HG03175 (cell line): ENCODE results near the gene PXMP4.

ENCODE experiments used
- ATAC-seq: cut with Tn5 transposase; IDR thresholded peaks from one replicate; pipeline ENCODE4 v1.9.1; 2021; ENCODE audit warnings: mild to moderate bottlenecking, moderate library complexity; ENCODE audit not compliant: unreplicated experiment

PXMP4 gene

DNA sequence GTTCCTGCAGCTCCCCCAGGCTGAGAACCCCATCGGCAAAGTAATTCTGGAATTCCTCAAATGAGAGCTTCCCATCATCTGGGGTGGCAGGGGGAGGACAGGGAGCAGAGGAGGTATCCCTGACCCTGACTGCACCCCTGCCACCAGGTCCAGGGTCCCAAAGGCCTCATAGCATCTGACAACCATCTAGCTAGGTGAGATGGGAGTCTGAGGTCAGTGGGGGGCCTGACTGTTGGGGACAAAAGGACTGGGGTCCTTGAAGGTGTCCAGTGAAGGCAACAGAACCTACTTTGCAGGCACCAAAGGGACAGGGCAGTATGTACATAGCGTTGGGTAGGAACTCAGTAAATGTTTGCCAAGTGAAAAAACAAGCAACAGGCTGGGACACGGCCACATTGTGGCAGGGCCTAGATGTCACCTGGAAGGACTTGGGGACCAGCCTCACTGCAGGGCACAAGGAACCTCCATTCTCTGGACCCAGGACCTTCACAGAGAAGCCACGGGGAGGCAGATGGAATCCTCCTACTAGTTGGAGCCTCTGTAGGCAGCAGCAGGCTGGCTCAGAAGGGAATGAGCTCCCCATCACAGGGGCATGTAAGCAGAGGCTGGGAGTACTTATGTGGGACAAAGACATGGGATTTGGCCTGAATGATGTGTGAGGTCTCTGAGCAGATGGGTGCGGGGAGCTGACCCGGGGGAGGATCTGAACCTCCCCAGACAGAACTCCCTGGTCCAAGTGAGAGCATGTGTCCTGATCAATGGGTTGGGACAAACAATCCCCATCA lies 49.2 kb downstream of the PXMP4 start:
- no peak for ATAC-seq

DNA sequence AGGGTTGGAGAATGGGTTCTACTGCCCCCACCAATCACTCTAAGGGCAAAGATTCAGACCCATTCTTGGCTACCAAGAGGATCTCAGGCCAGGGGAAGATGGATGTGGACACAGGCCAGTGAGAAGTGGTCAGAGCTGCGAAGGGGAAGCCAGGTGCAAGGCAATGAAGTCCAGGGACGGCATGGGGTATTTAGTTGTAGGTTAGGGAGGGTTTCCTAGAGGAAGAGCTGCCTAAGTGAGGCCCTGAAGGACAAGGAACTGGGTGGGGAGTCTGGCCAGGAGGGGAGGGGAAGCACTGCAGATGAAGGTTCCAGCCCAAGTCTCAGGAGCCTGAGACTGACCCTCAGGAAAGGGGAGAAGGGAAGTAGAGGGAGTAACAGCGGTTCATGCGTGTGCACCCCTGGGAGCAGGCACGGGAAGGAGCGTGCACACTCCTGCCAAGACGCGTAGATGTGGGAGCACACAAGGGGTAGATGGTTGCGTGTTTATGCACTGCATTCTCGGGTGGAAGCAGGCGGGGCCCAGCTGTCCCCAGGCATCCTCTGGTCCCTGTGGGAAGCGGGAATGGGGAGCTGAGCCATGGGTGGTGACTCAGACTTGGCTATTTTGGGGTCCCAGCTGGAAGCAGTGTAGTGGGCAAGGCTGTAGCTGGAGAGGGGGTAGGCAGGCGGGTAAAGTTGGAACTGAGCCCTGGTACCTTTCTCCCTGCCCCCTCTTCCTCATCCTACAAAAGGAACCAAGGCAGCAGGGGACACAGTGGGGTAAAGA lies 50.1 kb downstream of the PXMP4 start:
- no peak for ATAC-seq

DNA sequence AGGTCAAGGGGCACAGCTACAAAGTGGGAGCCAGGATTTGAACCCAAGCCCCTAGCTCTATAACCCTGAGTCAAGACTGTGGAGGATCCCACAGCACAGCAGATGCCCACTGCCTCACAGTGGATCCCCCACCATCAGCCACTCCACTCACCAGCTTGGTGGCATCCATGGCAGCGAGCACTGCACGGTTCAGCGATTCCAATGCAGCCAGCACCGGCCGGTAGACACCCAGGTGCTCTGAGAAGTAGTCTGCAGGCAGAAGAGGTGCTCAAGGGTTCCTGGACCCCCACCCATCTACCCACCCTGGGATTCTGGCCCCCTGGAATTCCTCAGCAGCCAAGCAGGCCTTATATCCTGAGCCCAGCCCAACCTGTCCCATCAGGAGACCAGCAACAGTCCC lies 50.9 kb downstream of the PXMP4 start:
- no peak for ATAC-seq

DNA sequence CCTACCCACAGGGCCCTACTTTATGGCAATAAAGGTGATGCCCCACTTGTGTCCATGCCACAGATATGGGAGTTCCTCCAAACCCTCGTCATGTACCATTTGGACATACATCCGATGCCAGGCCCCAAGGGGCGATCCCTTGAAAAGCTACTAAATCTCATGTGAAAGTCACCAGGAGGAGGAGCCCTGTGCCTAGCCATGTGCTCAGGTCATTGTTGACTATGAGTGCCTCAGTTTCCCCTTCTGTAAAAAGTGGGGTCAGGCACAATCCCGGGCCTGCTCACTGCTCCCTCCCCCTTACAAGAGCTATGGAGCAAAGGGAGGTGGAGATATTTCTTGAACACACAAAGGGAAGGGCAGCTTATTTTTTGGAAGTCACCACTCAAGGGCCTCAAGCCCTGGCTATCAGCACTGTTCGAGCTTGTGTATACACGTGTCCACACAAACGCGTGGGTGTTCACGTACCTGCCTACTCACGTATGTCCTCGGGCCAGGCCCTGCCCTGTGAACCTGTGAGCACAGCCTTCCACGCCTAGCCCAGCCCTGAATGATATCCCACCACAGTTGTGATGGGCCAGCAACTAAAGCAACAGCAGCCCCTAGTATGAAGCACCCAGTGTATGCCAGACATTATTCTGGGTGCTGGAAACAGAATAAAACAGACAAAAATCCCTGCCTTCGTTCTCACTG lies 51.5 kb downstream of the PXMP4 start:
- ATAC-seq: no peak

DNA sequence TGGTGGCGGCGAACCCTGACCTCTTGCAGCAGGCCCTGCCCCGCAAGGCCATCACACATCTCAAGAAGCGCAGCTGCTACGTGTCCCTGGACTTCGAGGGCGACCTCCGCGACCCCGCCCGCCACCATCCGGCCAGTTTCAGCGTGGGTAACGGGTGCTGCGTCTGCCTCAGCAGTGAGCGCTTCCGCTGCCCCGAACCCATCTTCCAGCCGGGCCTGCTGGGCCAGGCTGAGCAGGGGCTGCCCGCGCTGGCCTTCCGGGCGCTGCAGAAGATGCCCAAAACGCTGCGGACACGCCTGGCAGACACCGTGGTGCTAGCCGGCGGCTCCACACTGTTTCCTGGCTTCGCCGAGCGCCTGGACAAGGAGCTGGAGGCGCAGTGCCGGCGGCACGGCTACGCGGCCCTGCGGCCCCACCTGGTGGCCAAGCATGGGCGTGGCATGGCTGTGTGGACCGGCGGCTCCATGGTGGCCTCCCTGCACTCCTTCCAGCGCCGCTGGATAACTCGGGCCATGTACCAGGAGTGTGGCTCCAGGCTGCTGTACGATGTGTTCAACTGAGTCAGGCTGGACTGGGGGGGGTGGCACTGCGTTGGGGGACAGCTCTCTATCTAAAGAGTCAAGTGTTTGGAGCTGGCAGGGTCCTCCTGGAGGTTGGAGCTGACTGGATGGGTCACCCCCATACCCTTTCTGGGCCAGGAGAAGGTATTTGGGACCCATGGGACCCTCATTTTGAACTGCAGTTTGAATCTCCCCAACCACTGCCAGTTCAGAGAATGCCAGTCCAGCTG lies 52.2 kb downstream of the PXMP4 start:
- ATAC-seq: peak; percentile 28

DNA sequence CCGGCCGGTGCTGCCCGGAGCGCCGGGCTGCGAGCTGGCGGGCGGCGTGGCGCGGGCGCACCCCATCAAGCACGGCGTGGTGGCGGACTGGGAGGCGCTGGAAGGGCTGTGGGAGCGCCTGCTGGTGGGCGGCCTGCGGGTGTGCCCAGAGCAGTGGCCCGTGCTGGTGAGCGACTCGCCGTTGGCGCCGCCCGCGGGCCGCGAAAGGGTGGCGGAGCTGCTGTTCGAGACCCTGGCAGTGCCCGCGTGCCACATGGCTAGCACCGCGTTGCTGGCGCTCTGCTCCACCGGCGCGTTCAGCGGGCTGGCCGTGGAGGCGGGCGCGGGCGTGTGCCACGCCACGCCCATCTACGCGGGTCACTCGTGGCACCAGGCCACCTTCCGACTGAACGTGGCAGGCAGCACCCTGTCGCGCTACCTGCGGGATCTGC lies 52.9 kb downstream of the PXMP4 start:
- ATAC-seq: peak; percentile 21

DNA sequence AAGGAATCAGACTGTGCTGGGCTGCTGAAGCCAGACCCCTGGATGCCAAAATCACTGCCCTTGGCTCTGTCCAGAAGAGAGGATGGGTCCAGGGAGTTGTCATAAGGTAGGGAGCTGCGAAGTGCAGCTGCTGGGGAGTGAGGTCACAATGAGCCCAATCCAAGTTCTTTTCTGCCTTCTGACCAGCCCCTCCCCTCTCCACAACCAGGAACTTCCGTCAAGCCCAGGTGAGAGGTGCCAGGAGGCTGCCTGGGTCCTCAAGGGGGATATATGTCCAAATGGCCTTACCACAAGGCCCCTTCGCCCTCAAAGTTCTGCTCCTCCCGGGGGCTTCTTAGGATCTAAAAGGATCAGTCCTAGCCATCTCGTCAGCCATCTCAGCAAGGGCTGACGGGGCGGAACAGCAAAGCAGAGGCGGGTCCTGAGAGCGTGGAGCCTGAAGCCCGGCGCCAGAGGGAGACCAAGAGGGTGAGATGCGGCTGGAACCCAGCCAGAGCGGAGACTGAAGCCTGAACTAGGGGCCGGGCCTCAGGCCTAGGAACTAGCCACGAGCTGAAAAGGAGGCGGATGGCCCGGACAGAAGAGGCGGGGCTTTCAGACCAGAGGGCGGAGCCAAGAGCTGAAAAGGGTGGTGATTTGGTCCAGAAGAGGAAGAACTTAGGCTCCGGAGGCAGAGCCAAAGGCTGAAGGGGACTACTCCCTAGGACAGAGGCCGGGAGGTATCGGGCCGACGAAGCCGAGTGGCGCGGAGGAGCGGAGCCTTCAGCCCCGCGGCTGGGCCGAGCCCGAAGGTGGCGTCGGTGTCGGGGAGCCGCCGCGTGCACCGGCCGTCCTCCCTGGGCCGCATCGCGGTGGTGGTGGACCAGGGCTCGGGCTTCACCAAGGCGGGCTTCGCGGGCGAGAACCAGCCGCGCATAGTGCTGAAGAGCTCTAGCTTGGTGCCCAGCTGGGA lies 53.5 kb downstream of the PXMP4 start, which contains the start of gene ACTL10:
Gene ACTL10 (plus strand): TSS at position 651 of the 952 bp plus-strand sequence. CDS start 555 bp downstream, outside the sequence.
- peak; percentile 79 for ATAC-seq

DNA sequence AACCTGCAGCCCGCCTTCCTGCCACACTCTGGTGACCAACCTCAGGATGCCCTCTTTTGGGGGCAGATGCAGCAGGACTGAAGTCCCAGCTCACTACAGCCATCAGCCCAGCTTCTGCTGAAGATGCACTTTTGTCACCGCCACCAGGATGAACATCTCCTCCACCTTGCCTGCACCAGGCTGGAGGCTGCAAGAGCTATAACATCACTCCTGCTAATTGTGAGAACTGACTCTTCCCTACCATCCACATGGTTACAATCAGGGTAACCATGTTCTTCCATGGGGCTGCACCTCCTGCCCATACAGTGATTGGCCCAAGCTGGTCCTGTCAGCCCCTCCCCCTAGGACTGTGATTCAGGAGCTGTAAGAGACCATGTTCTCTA lies 55.4 kb downstream of the PXMP4 start:
- ATAC-seq: no peak

DNA sequence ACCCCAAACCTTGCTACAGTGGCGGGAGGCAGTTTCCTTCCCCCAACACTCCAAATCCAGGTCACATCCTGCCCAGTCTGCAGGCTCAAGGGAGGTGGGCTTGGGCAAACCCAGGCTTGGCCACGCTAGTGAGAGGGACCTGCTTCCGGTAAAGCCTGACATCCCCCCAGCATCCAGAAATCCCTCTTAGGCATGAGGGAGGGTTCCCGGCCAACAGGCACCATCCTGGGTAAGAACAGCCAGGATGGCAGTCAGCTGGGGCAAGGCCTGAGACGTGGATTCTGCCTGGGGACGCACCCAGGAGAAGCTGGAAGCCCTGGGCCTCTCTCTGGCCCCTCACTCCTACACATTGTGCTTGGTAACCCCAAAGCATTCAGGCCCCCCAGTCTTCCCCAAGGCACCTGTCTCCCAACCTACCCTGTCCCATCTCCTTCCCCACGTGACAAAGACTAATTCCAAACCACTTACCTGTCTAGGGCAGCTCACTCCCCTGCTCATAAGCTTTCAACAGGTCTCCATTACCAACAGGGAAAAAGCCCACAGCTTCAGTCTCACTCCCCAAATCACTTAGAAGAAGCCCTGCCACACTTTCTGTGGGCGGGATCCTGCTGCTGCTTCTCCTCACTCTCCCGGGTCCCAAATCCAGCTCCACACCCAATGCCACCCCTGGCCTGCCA lies 55.9 kb downstream of the PXMP4 start:
- no peak for ATAC-seq

DNA sequence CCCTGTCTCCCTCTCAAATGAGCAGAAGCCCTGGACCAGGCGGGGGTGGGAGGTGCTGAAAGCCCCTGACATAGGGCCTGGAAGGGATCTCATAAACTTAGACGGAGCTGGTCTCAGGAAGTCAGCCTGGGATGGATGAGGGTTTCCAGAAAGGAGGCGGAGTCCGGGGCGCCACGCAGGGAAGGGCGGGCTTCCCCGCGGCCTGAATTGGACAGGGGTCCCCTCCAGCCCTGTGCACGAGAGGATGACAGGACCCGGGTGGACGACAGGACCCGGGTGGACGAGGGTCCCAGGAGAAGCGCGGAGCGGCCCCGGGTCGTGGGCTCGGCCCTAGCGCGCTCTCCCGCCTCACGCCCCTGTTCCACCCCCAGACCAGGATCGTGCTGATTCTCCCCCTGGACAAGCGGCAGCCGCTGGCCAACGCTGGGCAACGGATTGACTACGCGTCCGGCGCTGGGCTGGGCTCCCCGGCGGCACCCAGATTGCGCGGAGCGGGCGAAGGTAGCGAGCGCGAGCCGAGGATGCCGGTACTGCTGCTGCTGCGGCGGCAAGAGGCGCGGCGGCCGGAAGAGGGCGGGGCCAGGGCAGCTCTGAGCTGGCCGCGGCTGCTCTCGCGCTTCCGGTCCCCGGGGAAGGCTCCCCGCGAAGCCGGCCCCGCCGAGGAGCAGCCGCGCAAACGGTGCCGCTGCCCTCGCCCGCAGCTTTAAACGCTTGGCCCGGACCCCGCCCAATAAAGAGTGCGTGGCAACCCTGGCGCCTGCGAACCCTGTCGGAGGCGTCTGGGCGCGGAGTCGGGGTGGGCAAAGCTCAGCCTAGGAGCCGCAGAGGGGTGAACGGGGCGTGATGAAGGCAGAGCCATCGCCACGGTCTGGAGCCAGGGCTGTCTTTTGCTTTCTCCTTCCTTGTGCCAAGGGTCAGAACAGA lies 56.7 kb downstream of the PXMP4 start:
- peak; percentile 34 for ATAC-seq

DNA sequence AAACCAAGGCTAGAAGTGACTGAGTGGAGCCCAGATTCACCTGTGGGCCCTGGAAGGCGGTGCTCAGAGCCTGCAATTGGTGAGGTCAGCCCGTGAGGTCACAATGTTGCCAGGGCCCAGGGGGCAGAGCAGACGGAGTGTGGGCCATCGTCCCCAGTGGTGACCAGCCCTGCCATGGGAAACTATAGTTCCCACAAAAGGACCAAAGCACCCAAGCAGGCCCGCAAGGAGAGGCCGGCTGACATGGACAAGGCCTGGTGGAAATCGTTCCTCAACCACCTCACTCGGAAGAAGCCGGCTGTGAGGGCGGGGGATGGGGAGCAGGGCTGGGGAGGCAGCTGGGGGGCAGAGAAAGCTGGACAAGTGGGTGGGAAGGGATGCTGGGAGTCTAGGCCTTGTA lies 57.9 kb downstream of the PXMP4 start, which contains the start of gene C20orf144:
Gene C20orf144 (plus strand): TSS at position 156 of the 400 bp plus-strand sequence. CDS start 19 bp downstream, at position 175.
- ATAC-seq: no peak

DNA sequence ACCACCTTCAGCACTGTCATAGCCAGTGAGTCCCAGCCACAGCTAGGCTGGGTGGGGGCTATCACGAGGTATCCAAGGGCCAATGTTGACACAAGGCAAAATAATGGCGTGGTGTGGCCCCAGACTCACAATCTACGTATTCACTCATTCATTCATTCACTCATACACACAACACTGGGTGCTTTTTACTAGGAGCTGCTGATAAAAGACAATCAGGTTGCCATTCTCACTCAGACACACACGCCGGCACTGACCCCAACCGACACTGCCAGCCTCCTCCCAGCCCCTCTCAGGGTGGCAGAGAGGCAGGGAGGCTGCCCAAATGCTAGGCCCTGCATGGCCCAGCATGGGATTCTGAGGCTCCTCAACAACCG lies 59.4 kb downstream of the PXMP4 start:
- no peak for ATAC-seq

DNA sequence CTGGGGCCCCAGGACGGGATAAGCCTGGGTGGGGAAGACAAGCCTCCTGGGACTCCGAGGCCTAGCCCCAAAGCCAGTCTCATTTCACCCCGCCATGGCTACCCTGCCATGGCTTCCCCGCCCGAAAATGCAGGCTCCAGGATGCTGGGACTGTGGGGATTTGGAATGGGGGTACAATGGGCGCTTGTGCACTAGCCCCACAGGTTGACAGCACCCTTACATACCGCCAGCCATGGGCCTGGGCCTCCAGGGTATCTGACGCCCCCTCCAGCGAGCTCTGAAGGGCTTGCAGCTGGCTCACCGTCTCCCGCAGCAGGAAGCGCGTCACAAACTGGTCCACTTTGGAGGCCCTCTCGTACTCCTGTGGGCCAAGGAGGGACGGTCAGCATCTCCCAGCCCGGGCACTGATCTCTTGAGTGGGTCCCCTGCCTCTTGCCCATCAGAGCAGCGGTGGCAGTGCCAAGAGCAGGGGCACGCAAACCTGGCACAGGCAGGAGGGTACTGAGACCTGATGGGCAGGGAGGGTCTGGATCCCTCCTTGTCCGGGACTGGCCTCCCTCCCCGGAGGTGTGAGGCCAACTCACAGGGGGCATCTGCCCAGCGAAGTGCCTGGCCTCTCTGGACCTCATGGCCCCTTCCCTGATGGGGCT lies 60.0 kb downstream of the PXMP4 start:
- no peak for ATAC-seq

DNA sequence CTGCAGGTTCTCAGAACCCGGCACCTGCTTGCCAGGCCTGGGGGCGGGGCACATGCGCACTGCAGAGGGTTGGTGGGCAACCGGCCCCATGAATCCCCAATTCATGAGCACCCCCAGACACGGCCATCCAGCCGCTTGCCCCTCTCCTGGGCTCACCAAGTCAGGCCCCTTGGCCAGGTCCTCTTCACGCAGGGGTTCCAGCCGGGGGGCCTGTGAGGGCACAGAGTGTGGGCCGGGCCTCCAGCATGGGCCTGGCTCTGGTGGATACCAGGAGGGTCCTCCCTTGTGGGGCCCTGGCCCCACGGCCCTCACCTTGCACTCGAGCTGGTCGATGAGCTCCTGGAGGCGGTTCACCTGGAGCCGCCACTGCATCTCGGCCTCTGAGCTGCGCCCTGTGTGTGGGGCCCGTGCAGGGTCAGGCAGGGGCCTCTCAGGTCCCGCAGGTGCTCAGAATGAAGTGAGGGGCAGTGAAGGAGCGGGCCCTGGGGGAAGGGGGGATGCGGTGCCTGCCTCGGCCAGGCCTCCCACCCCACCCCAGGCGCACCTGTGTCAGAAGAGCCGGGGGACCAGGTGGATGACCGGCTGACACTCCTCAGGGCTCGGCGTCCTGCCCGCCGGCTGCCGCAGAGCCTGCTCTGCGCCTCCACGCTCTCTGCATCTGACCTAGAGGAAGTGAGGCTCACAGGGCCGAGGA lies 60.6 kb downstream of the PXMP4 start:
- ATAC-seq: no peak

DNA sequence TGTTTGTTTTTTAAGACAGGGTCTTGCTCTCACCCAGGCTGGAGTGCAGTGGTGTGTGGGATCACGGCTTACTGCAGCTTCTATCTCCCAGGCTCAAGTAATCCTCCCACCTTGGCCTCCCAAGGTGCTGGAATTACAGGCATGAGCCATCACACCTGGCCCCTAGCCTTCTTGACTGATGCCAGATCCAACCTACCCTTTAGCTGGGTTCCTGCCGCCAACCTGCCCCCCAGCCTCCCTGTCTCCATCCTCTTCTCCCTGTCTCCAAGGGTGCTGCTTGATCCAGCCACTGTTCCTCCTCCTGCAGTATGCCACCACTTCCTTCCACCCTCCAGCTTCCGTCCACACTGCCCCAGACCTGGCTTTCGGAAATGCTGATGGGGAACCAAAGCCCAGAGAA lies 61.2 kb downstream of the PXMP4 start:
- no peak for ATAC-seq

DNA sequence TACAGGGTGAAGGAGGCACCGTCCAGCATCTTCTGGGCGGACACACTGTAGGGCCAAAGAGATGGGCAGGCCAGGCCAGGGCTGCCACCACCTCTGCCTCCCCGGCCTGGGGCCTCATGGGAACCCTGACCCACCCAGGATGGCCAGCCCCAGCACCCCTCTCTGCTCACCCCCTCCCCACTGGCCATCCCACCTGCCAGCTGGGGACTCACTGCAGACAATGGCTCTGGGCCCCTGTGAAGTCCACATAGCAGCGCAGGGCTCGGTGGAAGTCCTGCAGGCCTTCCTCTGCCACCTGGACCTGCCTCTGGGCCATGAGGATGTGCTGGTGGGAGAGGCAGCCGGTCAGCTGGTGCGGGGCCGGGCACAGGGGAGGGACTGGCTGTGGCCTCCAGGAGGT lies 61.6 kb downstream of the PXMP4 start:
- ATAC-seq: no peak

DNA sequence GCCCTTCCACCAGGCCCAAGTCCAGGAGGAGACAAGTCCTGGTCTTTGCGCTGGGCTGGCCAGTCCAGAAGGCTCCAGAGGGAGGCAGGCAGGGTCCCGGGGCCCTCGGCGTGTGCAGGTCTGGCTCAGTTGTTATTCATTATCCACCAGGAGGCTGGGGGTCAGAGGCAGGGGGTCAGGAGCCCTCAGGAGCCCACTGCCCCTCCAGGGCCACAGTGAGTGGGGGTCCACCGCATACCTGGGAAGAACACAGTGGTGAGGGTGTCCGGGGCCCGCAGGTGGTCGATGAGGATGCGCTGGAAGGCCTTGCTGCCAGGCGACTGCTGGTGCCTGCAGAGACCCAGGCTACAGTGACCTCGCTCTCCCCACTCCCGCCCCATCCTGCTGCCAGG lies 62.4 kb downstream of the PXMP4 start:
- no peak for ATAC-seq
